ENCODE results near the gene BLZF1.

The BLZF1 gene

GRCh38 chr1:169381162-169381561 lies 13.2 kb downstream of the BLZF1 start:
- Histone ChIP-seq H3K36me3 (ENCODE audit: insufficient read depth, low read length) (peaks cover 78% of the 10 kb centered on the region; the same call in 1 of the 2 replicates), H3K4me1 (ENCODE audit: insufficient read depth, low read length, poor library complexity, severe bottlenecking) (peaks cover 25% of the 10 kb centered on the region)

DNA sequence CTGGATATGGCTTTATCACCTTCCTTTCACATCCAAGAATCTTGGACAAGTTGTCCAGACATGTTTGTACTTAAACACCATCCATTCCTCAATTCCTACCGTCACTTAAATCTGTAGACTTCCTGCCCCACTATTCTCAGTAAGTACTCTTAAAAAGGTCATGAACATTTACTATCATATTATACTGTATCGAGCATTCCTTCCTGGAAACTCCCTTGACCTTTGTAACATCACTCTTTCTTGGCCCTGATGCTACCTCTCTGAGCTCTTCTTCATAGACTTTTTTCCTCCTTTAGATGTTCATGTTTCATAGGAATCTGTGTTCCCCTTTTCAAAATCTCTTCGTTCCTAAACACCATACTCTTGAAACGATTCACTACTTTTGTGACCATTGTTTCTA lies 15.5 kb downstream of the BLZF1 start:
- peaks cover under 1% of the 10 kb centered on the region; the same call in 1 of the 2 replicates for H3K79me2 ChIP-seq (ENCODE audit: insufficient read depth, low read length)
- H4K20me1 ChIP-seq (ENCODE audit: insufficient read depth, low read length, poor library complexity, severe bottlenecking), result no peaks in the 10 kb centered on the region
- H3F3A ChIP-seq (ENCODE audit: low read depth), result no peaks in the 10 kb centered on the region
- TF ChIP-seq CTCF (conservative IDR thresholded peaks at IDR 0.05; ENCODE audit: low read length) (no peak), EZH2phosphoT487 (IDR thresholded peaks at IDR 0.05; ENCODE audit: borderline replicate concordance) (no peak)
- no peaks in the 10 kb centered on the region for H3K9me2 ChIP-seq (replicated peaks; ENCODE audit: low read depth, low read length)
- peaks cover 9% of the 10 kb centered on the region for H3K4me1 ChIP-seq (ENCODE audit: insufficient read depth, low read length, poor library complexity, severe bottlenecking)
- H3K4me2 ChIP-seq (ENCODE audit: low read depth, low read length, poor library complexity, severe bottlenecking), result no peak overlapping the region
- H3K9ac ChIP-seq (ENCODE audit: low read depth, low read length, poor library complexity, severe bottlenecking), result no peak overlapping the region
- no peak overlapping the region for H2AFZ ChIP-seq (ENCODE audit: low read length)
- no peaks in the 10 kb centered on the region for H3K9me3 ChIP-seq (ENCODE audit: insufficient read depth, low read depth, low read length)
- no peak overlapping the region for H3K4me3 ChIP-seq (ENCODE audit: low read length, poor library complexity, severe bottlenecking)
- no peaks in the 10 kb centered on the region for H3K27me3 ChIP-seq (ENCODE audit: insufficient read depth, low read length, poor library complexity, severe bottlenecking)
- peaks cover 76% of the 10 kb centered on the region; the same call in 1 of the 2 replicates for H3K36me3 ChIP-seq (ENCODE audit: insufficient read depth, low read length)

More at GRCh38 chr1:169381162-169381561, 13.2 kb downstream of the BLZF1 start:
- Histone ChIP-seq H3K9me2 (replicated peaks; ENCODE audit: low read depth, low read length) (no peaks in the 10 kb centered on the region), H3K4me3 (ENCODE audit: low read length, poor library complexity, severe bottlenecking) (no peak overlapping the region), H3K9me3 (ENCODE audit: insufficient read depth, low read depth, low read length) (no peaks in the 10 kb centered on the region), H3K79me2 (ENCODE audit: insufficient read depth, low read length) (peaks cover 16% of the 10 kb centered on the region; the same call in 1 of the 2 replicates), H3K4me2 (ENCODE audit: low read depth, low read length, poor library complexity, severe bottlenecking) (no peak overlapping the region), H3F3A (ENCODE audit: low read depth) (no peaks in the 10 kb centered on the region), H3K9ac (ENCODE audit: low read depth, low read length, poor library complexity, severe bottlenecking) (no peak overlapping the region), H2AFZ (ENCODE audit: low read length) (no peak overlapping the region), H3K27me3 (ENCODE audit: insufficient read depth, low read length, poor library complexity, severe bottlenecking) (no peaks in the 10 kb centered on the region), H4K20me1 (ENCODE audit: insufficient read depth, low read length, poor library complexity, severe bottlenecking) (no peaks in the 10 kb centered on the region)
- no peak for TF ChIP-seq EZH2phosphoT487 (IDR thresholded peaks at IDR 0.05; ENCODE audit: borderline replicate concordance)
- TF ChIP-seq CTCF (conservative IDR thresholded peaks at IDR 0.05; ENCODE audit: low read length), result no peak

- Histone ChIP-seq H3K9ac (ENCODE audit: low read depth, low read length, poor library complexity, severe bottlenecking) (no peak overlapping the region), H3K4me3 (ENCODE audit: low read length, poor library complexity, severe bottlenecking) (no peak overlapping the region), H3K4me1 (ENCODE audit: insufficient read depth, low read length, poor library complexity, severe bottlenecking) (peaks cover 16% of the 10 kb centered on the region), H3F3A (ENCODE audit: low read depth) (no peaks in the 10 kb centered on the region), H3K79me2 (ENCODE audit: insufficient read depth, low read length) (no peaks in the 10 kb centered on the region), H3K9me2 (replicated peaks; ENCODE audit: low read depth, low read length) (no peaks in the 10 kb centered on the region), H2AFZ (ENCODE audit: low read length) (no peak overlapping the region), H4K20me1 (ENCODE audit: insufficient read depth, low read length, poor library complexity, severe bottlenecking) (no peaks in the 10 kb centered on the region), H3K9me3 (ENCODE audit: insufficient read depth, low read depth, low read length) (no peaks in the 10 kb centered on the region), H3K27me3 (ENCODE audit: insufficient read depth, low read length, poor library complexity, severe bottlenecking) (no peaks in the 10 kb centered on the region), H3K4me2 (ENCODE audit: low read depth, low read length, poor library complexity, severe bottlenecking) (no peak overlapping the region), H3K36me3 (ENCODE audit: insufficient read depth, low read length) (peaks cover 77% of the 10 kb centered on the region; the same call in 1 of the 2 replicates)
- TF ChIP-seq CTCF (conservative IDR thresholded peaks at IDR 0.05; ENCODE audit: low read length) (no peak), EZH2phosphoT487 (IDR thresholded peaks at IDR 0.05; ENCODE audit: borderline replicate concordance) (no peak)
These were observed 19.4 kb downstream of the BLZF1 start for GRCh38 chr1:169387399-169387798.
